IPS-11a (cell line): Measurements from ENCODE around the gene WNT7B.

Experiments
- H3K4me3 ChIP-seq: one replicate; pipeline ENCODE4 v1.5.1; 2013; ENCODE audit warnings: low read depth, low read length, control low read depth

The WNT7B gene

DNA sequence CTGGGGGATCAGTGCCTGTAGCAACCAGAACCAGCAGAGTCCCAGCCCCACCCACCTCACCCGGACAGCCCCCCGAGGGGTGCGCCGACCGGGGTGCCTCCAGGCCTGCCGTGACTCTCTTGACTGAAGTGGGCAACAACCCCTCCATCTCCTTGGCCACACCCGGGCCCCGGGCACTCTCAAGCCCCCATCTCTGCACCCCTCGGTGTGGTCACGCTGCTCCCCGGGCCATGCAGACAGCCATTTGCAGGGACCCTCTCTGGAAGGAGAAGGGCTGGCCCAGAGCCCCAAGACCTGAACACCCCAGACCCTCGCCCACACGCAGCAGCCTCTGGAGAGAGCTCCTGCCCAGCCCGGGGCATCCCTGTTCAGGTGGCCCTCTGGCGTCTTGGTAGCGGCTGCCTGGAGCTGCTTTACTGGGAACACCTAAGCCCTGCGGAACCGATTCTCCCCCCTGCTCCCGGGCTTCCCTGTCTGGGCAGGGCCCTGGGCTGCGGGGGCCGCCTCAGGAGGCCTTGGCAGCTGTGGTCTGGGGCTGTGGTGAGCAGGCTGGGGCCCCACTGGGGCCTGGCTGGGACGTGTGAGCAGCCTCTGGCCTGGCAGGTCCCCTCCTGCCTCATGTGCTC, 84.9 kb downstream of the WNT7B start:
- no peak overlapping the region for H3K4me3 ChIP-seq

DNA sequence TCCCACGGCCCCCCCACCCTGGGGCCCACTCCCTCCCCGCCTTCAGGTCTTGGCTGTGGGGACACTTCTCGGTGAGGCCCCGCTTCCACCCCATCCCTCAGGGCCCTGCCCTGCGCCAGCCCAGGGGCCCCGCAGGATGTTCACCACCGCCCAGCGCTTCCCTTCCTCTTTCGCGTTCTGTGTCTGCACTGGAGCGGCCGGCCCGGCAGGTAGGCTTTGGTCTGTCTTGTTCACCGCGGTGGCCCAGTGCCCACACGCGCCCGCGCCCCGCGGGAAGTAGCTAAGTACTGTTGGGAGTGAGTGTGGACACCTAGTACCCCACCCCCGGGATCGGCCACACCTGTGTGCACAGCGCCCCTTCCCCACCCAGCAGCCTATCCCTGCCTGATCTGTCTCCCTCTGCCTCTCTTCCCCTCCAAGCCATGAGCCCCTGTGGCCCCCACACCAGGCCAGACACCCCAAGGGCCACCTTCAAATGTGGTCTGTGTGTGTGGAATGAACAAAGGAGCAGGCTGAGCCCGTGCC, 85.4 kb downstream of the WNT7B start:
- H3K4me3 ChIP-seq: no peak overlapping the region

DNA sequence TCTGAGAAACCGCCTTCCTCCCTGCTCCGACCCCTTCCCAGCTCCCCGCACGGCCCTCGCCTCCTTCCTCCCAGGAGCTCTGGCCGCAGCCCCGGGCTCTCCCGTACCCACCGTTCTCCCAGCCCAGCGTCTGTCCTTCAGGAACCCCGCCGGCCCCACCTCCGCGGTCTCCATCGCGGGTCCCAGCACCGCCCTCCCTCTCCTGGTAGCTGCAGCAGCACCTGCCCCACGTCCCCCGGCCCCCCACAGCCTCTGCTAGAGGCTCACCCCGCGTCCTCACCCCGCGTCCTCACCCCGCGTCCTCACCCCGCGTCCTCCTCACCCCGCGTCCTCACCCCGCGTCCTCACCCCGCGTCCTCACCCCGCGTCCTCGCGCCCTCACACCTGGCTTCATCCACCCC, 85.9 kb downstream of the WNT7B start:
- no peak overlapping the region for H3K4me3 ChIP-seq

DNA sequence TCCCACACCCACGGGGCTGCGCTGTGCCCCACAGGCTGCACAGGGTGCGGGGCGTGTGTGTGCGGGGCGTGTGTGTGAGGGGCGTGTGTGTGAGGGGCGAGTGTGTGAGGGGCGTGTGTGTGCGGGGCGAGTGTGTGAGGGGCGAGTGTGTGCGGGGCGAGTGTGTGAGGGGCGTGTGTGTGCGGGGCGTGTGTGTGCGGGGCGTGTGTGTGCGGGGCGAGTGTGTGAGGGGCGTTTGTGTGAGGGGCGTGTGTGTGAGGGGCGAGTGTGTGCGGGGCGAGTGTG, 86.7 kb downstream of the WNT7B start:
- H3K4me3 ChIP-seq: no peak overlapping the region

DNA sequence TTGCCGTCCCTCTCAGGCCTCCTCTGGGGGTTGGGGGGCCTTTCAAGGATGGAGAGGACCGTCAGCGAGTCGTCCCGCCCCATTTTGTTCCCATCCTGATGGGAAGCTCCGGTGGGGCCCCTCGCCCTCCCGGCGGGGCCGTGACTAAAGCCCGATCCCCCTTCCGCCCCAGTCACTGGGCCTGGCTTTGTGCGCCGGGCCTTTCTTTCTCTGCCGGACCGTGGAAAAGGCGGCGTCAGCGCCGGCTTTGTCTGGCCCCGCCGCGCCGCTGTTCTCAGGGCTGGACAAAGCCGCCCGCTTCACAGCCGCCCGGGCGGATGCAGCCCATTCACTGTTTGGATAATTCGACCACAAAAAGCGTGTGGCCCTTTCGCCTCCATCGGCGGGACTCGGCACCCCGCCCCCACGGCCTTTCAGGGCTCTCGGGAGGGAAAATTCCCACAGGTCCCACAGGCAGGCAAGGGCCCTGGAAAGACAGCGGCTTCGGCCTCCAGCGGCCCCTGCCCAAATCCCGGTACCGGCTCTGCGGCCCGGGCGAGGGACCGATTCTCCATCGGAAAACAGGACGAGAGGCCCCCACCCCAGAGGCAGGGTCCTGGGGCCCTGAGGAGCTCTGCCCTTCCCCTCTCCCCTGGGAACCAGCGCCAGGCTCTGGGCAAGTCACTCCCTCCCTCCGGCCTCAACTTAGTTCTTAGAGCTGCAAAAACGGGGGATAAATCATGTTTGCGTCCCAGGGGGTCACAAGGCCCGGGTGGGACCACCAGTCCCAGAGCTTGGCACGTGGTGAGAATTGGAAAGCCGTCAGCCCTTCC, 87.2 kb downstream of the WNT7B start:
- no peak overlapping the region for H3K4me3 ChIP-seq

DNA sequence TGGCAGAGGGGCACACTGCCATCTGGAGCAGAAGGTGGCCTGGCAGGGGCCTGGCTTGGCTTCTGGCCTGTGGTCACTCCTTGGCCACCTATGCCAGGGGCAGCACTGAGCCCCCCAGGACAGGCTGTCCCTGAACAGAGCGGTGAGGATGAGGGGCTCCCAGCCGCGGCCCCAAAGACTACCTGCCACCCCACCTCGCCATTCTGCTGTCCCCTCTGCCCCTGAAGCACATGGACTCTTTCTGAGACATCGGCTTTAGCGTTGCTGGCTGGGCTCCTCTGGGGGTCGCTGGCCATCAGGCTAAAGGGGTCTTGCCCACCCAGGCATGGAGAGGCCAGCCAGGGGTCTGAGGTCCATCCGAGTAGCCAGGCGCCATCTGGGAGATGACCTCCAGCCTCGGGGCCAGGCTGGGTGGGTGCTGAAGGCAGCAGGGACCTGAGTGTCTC, 87.8 kb downstream of the WNT7B start:
- H3K4me3 ChIP-seq: no peak overlapping the region

DNA sequence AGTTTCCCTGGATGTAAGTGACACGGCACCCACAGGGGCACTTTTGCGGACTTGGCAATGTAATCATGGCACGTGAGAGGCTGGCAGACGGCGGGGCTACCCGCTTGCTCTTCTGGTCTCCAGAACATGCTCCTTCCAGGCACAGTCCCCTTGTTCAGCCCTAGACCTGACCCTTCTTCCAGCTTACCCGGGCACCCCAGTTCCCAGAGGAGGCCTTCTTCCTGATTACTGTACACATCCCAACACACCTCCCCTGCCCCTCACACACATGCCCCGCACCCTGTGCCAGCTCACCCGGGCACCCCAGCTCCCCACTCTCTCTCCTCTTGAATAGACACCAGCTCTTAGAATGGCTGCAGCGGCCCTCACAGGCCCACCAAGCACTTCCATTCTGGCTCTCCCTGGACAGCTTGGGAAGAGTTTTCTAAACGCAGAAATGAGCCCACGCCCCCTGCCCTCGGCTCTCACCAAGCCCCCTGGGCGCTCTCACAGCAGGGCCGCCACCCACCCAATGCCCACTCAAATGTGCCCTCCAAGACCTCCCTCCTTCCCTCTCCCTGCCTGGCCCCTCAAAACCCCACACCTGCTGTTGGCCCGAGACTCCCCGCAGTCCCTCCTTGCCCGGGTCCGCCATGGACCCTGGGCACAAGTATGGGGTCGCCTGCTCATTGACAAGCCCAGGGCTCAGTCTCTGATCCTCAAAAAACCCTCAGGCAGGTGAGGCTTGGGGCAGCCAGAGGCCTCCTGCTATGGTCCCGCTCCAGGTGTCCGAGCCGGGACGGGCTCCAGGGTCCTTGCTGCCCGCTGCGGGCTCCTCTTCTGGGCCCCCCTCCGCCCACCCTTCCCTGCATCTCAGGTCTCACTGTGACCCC, 88.5 kb downstream of the WNT7B start:
- H3K4me3 ChIP-seq: no peak overlapping the region

DNA sequence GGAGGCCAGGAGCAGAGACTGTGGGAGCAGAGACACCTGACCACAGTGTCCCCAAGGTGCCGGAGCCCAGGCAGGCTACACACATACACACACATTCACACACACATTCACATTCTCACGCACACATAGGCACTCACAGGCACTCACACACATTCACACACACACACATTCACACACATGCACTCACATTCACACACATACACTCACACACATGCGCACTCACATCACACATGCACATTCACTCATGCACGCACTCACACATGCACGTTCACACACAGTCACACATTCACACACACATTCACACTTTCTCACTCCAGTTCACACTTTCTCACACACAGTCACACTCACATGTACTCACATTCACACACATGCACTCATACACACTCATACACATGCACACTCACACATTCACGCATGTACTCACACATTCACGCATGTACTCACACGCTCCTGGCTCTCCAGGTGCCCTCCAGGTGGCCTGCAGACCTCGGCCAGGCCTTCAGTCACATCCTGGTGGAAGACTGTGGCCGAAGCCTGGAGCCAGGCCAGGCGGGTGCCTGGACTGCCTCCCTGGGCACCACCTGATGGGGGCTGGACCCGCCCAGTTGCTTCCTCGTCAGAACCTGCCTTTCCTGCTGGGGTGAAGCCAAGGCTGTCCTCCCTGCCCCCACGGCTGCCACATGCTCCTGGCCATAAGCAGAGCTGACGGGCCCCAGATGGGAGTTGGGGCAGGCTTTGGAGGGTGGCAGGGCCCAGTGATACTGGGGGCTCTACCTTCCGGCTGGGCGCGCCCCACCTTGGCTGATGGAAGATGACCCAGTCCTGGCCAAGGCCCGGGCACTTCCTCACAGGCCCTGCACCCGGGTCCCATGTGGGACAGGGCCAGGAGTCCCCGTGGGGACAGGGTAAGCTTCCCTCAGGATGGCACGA, 89.5 kb downstream of the WNT7B start:
- H3K4me3 ChIP-seq: no peak overlapping the region

DNA sequence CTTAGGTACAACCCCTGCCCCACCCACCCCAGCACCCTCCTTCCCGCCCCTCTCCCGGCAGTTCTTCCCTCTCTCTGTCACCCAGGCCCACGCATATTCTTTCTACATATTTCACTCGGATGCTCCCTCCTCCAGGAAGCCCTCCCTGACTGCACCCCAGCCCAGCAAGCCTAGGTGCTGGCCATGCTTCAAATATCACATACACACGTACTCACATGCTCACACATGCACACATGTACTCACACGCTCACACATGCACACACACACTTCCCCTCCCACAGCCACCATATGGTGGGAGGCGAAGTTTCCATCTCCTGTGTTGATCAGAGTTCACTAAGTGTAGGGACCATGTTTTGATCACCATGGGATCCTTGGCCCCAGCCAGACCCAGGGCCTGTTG, 90.4 kb downstream of the WNT7B start:
- H3K4me3 ChIP-seq: no peak overlapping the region

DNA sequence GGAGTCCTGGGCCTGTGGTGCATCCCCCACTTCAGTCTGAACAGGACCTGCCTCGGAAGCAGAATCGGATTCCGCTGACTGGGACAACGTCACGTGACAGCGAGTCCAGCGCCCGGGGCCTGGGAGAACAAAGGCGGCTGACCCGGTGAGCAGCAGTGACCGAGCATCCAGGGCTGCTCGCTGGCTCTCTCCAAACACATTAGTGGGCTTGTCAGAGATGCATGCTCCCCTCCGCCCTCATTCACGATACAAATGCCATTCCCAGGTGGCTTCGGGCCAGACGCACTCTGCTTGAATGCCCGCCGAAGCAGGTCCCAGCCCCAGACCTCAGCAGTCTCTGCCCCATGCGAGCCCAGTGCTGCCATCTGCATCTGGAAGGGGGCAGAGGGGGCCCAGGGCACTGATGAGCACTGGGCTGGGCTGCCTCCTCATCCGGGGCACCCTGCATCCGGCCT, 91.0 kb downstream of the WNT7B start:
- H3K4me3 ChIP-seq: no peak overlapping the region

DNA sequence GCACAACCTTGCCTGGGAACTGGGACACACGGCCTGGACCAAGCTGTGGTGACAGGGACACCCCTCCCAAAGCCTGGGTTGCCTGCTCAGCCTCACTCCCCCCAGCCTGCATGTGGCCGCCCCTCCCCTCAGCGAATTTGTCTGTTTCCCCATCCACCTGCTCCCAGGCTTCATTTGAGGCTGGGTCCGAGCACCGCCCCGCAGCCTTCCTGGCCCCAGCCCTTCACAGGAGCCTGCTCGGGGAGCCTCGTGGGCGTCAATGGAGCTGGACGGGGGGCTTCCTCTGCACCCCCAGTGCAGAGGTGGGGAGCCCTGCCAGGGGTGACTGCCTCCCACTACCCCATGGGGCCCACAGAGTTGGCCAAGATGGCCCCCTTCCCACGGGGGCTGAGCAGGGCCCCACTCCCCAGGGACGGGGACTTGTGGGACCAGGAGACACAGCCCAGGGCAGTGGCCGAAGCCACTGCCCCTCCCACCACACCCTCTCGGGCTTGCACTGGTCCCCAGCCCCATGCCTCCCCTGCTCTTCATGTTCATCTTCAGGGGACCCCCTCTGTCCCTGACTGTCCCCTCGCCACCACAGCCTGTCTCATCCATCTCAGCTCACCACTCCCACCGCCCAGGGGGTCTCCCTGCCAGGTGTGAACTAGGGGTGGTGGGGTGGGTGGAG, 91.7 kb downstream of the WNT7B start:
- H3K4me3 ChIP-seq: no peak overlapping the region

DNA sequence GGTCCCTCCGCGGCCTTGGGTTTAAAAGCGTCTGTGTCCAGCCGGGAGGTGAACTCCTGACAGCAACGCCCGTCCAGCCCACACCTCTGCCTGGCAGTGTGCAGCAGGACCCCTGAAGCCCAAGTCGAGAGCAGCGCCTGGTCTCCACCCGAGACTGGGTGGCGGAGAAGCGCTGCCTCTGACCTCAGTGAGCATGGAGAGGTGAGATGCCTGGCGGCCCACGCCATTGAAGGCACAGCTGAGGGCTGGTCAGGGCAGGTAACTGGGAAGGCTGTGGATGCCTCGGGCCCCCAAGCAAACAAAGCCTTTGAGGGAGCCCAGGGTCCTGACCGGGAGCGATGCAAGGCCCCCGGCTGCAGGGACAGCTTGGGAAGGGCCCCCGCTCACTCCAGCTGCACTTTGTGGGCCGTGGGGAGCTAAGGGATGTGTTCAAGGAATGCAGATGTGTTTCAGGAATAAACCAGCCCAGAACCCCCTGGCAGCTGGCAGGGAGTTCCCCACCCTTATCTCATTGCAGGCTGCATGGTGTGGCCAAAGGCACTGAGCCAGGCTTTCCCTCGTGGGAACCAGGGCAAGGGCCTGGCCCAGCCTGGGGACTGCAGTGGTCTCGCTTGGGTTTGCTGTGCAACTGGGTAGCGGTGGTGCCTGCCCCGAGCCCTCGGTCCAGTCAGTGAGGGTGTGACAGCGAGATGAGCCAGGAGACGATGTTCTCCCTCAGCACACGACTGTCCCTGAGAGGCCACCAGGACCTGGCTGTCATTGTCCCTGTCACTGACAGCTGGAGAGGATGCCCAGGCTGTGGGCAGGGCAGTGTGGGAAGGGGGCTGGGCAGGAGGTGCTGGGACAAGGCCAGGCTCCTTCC, 92.5 kb downstream of the WNT7B start:
- H3K4me3 ChIP-seq: no peak overlapping the region

DNA sequence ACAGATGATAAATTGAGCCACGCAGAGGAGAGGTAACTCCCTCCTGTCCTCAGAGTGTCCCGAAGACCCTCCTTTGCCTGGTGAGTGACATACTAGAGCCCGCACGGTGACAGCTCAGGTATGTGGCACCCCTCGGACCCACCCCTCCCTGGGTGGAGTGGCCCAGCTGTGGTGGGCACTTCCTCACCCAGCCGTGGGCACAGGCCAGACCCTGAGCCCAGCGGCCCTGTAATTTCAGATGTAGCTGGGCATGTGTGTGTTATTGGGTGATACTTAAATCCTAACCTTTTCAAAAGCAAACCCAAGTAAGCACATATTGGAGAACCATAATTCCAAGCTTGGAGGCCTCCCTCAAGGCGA, 93.2 kb downstream of the WNT7B start:
- H3K4me3 ChIP-seq: no peak overlapping the region

DNA sequence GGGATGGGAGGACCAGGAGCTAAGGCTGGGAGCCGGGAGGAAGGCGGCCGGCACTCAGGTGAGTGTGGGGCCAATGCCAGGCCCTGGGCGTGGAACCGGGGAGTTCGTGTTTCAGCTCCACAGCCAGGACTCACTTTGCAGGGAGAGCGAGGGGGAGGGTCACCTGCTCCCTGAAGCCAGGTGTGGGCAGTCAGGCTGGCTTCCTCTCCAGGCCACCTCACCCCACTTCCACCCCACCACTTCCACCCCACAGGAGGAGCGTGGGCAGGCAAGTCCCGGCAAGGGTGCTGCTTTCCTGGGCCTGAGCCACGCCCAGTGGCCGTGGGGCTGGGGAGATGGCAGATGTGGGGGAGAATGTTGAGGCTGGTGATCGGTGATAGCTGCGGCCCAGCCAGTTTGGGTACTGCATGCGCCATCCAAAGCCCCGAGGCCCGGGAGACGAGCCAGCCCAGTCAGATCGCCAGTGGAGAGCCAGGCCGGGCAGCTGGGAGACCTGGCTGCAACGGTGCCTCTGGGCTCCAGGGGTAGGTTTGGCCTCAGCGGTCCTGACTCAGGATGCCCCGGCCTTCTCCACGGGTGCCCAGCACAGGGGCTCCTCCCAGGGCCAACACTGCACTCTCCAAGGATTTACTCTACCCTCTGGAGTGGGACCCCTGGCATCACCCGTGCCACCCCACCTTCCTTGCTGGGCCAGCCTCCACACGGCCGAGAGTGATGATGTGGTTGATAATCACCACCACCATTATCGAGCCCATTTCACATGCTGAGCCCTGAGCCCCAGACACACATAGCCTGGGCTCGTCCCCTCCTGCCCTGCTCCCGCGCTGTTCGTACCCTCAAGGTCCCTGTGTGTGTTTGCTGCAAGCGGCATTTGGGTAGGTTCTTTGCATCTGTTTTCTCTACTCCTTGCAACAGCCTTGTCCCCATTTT, 93.8 kb downstream of the WNT7B start:
- no peak overlapping the region for H3K4me3 ChIP-seq

DNA sequence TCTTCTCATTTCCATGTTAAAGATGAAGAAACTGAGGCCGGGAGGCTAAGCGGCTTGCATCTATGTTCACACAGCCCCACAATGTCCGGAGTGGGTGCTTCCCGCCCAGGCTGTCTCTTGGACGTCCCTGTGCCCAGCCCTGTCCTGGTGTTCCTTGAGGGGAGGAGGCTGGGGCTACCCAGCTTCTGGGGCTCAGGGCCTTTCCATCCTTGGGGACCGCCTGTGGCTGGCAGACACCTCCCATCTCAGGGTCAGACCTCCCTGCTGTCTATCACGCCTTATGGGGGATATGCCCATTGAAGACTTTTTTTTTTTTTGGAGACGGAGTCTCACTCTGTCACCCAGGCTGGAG, 95.5 kb downstream of the WNT7B start:
- H3K4me3 ChIP-seq: no peak overlapping the region

DNA sequence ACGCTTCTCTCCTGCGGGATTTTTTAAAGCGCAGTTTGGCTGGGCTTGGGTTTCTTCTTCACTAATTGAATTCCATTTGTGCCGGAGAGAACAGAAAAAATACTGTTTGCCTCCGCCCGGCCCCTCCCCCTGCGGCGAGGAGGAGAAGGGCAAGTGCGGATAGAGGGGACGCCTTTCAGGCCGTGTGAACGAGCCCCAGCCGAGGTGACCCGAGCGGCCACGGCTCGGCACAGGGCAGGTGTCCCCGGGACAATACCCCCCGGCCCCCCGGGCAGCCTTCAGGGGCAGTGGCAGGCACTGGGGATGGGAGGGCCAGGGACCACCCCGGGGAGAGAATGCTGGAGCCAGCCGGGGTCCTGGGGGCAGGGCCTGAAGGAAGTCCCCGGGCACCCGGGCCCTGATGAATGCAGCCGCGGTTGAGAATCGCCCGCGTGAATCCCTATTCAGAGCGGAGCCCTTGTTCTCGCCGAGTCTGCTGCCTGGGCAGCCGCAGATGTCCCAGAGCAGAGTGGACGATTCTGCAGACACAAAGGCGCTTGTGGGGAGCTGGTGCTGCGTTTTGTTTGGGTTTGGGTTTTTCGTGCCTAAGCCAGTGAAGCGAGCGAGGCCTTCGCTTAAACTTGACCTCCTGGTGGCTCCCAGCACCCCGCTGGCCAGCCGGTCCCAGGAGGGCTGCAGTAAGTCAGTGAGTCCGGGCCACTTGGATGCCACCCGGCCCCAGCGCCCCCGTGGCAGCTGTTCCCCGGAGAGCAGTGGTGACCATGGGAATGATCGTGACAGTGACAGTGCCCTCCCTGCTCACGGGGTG, 96.0 kb downstream of the WNT7B start:
- H3K4me3 ChIP-seq: no peak overlapping the region

DNA sequence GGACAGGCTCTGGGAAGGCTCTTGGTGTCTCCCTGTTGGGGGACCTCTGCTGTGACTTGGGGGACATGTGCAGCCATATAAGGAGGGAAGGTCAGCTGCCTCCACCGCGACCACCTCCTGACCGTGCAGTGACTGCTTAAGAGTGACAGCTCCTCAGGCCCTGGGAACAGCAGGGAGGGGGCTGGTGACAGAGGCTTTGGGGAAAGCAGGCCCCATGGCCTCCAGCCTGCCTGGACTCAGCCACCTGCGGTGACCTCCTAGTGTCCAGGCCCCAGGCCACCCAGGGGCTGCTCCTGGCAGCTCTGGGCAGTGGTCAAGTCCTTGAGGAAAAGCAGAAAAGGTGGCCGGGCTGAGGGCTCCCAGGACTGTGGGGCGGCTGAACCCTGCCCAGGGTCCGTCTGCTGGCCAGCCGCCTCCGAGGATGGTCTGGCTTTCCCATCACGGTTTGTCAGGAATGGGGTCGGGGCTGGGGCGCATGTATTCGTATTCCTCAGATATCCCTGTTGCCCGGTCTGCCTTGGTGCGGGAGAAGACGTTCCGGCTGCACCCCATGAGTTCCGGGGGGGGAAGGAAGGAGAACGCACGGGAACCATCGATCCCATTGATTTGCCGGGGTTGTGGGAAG, 96.8 kb downstream of the WNT7B start:
- H3K4me3 ChIP-seq: no peak overlapping the region
